IPS DF 4.7 (cell line): ENCODE measurements around the gene PLB1.

ENCODE experiments used
- DNase-seq: peaks from one replicate; pipeline ENCODE4 v3.0.0-alpha.2; 2013; ENCODE audit warnings: low spot score; ENCODE audit errors: extremely low read depth

PLB1 gene

DNA sequence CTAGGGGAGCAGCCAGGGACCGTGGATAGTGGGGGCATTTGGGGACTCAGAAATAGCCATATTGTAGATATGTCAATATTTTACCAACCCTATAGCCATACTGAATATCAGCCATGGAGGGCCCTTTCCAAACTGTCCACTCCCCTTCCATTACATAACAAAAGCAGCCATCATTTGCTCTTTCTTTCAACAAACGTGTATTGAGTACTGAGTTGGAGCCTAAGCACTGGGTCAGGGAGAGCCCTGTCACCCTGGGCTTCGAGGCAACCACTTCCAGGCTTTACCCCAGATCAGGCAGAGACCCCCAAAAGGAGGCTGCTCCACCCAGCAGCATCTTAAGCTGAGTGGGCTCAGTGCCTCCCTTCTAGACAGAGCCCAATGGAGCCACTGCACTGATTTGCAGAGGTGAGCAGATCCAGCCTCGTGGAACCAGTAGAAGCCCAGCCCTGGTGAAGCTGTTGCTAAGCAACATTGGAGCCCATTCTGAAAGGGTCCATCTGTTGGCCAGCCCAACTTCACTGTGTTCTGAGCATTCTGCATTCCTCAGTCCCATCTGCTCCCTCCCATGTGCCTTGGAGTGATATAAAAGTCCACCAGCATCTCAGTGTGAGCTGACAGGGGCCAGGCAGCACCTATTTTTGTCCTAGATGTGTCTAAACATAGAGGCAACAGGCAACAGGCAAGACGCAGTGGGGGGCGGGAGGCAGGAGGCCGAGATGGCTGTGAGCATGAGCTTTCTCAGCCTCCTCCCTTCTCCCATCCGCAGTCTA lies 112.1 kb downstream of the PLB1 start:
- DNase-seq: no peak

DNA sequence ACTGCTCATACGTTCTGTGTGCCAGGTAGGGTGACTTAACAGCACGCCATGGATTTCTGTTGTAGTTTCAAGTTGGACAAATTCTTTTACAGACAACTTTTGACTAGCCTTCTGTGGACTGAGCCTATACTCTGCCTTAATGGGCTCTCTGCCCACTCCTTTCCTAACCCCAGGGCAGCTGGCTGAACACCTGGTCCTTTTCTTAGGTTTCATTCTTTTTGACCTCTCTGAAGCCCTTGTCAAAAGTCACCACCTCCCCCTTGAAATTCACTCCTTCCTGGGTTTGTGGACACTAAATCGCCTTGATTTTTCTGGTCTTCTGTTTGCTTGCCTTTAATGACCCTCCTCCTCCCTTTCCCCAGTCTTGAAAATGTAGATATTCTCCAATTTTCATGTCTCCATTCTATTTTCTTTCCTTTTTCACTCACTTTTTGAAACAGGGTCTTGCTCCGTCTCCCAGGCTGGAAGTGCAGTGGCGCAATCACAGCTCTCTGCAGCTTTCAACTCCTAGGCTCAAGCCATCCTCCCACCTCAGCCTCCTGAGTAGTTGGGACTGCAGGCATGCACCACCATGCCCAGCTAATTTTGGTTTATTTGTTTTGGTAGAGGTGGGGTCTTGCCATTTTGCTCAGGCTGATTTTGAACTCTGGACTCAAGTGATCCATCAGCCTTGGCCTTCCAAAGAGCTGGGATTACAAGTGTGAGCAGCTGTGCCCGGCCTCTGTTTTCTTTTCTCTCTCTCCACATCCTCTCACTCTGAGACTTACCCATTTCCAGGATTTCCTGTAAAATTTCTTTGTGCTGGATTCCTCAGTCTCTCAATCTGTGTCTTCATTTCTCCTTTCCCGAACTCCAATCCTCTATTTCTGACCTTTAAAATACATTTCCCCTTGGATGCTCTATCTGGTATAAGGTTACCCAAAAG lies 112.9 kb downstream of the PLB1 start:
- no peak for DNase-seq

DNA sequence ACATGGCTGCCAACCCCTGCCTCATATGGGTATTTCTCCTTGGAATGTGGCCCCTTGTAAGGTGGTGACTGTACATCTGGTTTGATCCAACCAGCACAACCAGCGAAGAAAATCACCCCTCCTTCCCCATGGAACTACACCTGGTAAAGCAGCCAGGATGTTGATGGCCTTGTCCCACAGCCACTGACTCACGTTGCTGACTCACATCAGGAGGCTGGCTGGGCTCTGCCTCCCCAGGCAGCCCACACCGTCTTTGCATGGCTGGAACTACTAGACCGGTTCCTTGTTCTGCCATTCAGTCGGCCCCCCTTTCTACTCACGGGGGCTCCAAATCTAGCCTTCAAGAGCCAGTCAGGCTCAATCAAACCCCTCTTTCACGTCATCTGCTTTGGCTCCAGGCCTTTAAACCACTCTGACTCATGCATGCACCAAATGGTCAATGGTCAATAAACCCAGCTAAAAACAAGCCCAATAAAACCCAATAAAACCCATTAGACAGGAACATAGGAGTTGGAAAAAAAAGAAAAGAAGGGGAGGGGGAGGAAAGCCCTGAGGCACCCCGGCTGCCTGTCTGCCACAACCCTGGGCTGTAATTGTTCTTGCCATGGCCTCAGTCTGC lies 114.8 kb downstream of the PLB1 start:
- no peak for DNase-seq

DNA sequence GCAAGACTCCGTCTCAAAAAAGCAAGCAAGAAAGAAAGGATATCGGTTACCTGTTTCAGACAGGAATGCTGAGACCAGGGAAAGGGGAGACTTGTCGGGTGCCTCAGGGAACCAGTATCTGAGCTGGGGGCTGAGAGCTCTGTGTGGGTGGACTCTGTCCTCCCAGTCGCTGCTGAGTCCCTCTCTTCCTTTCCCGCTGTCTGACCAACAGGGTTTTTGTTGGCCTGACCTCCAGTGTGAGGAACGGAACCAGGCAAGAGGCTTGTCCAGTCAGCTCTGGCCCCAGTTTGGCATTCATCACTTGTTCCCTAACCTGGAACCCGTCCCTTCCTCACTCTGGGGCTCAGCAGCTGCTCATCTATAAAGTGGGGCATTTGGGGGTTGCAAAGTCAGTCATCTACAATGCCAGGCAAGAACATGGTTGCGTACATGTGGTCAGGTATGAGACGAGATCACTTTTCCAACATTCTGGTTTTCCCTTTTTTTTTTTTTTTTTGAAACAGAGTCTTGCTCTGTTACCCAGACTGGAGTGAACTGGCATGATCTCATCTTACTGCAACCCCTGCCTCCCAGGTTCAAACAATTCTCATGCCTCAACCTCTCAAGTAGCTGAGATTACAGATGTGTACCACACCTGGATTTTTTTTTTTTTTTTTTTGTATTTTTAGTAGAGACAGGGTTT lies 116.4 kb downstream of the PLB1 start:
- DNase-seq: no peak

DNA sequence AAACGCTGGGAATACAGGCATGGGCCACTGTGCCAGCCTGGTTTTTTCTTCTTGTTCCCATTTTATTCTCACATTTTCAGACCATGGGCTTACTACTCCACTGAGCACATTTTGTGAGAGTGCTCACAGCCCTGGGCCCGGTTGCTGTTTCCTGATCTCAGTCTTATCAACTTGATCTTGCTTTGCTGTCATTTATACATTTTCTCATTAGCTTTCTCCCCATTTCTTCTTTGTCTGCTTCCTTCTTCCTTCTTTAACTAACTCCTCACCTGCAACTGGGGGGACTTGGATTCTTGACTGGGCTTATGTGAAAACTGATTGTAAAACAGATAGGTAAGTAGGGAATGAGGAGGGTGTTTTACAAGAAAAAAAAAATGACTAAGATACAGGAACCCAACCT lies 117.3 kb downstream of the PLB1 start:
- no peak for DNase-seq

DNA sequence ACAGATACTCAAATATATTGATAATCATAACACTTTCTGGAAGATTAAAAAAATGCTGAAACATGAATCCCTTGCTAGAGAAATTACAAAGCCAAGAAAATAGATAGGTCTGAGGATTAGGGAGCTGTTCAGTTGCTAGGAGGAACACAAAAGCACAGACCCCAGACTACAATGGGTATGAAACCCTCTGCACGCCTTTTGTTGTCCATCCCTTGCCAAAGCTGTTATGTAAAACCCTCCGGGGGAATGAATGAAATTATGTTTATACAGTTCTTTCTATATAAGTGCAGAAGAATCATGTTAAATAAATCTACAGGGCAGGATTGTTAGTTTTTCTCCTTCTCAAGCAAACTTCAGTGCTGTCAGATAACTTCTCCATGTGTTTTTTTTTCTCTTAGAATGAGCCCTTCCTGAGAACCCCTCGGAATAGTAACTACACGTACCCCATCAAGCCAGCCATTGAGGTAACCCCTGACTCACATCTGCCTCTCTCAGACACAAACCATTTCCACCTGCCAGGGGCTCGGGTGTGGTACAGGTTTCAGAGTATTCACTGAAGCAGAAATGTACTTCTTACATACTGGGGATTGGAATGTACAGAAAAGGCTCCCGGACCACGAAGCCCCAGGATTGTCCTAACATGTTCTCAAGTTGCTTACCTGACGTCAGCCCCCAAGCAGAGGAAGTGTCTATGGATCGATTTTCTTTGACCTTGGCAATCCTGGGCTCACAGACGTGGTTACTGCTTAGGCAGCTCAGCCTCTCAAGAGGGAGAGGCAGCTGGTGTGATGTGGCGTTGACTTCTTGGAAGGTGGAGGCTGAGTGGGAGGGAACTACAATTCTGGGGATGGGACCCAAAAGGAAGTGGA lies 118.0 kb downstream of the PLB1 start:
- no peak for DNase-seq

DNA sequence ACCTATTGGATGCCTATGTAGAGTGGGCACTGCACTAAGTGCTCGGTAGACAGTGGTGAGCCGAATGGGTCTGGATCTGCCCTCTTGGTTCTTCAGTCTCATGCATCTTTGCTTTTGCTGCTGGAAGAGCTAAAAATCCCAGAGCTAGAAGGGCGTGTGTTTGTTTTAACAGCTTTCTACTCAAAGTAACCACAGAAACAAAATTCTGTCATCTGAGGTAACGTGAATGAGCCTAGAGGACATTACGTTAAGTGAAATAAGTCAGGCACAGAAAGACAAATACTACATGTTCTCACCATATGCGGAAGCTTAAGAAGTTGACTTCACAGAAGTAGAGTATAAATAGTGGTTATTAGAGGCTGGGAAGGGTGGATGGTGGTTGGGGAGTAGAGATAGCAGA lies 119.8 kb downstream of the PLB1 start:
- no peak for DNase-seq

DNA sequence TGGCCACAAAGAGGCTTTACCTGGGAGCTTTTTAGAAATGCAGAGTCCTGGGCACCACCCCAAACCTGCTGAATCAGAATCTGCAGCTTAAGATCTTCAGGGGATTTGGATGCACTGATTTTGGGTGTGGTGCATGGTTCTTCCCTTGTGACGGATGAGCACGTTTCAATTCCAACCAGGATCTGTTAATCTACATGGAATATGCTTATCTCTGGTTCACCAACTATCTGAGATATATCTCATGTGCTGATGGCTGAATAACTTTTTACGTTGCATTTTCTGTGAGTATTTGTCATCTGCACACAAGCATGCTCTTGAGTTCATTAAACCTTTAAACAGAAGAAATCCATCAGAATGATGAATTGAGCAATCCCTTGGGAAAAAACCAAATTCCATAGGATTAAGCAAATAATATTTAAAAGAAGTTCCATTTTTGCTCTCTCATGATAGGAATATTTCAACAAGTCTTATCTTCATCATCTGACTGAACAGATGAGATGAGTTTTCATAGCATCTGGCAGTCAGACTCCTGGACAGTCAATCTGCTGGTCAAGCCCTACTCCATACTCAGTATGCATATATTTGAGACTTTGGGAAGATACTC lies 120.6 kb downstream of the PLB1 start:
- no peak for DNase-seq

DNA sequence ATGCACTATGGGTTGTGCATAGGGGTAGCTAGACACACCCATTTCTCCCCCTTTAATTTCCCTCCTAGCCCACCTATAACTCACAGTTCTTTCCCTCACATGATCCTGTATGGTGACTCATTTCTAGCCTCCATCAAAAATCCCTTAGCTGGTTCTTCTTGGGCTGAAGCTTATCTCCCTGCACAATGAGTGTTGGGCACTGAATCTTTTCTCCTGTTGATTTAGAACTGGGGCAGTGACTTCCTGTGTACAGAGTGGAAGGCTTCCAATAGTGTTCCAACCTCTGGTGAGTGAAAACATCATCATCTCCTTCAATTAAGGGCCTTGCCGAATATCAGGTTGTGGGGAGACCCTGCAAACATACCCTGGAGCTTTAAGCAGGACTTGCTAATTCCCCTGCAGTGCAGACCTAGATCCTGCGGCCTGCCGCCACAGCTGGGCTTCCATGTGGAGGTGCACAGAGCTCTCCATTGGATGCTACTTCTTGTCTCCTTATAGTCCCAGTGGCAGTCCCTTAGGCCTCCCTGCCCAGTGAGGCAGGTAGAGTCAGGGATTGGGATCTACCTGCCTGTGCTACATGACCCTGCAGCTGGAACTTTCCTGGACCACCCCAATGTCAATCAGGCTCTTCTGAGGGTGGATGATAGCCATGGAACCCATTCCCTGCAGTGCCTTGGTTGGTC lies 121.8 kb downstream of the PLB1 start:
- no peak for DNase-seq

DNA sequence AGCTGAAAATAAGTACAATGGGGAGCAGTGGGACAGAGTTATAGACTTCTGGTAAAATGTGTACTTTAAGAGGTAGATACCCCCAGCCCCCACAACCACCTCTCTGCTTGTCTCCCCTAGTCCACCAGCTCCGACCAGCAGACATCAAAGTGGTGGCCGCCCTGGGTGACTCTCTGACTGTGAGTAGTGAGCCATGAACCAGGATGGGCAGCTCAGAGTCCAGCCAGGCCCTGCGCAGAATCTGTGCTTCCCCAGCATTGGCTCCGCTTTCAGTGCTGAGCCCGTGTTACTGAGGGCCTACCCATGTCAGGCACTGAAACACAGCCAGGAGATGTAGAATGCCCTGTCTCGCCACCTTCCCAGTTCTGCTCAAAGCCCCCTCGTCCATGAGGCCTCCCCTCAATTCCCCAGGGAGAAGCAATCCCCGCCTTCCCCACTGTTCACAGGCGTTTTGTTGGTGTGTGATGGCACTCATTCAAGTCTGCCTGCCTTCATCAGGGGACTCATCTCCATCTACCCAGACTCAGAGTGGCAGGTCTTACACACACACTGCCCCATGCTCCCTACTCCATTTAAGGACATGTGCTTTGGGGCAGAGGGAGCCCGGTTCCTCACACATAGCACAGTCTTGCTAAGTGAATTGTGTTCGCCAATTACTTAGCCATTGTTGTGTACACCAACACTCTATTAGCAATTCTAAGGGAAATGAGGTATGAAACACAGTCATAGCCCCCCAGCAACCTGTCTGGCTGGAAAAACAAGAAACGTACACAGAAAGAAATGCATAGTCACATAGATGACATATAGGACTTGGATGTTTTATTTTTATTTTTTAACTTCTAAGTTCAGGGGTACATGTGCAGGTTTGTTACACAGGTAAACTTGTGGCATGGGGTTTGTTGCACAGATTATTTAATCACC lies 122.6 kb downstream of the PLB1 start:
- DNase-seq: no peak

DNA sequence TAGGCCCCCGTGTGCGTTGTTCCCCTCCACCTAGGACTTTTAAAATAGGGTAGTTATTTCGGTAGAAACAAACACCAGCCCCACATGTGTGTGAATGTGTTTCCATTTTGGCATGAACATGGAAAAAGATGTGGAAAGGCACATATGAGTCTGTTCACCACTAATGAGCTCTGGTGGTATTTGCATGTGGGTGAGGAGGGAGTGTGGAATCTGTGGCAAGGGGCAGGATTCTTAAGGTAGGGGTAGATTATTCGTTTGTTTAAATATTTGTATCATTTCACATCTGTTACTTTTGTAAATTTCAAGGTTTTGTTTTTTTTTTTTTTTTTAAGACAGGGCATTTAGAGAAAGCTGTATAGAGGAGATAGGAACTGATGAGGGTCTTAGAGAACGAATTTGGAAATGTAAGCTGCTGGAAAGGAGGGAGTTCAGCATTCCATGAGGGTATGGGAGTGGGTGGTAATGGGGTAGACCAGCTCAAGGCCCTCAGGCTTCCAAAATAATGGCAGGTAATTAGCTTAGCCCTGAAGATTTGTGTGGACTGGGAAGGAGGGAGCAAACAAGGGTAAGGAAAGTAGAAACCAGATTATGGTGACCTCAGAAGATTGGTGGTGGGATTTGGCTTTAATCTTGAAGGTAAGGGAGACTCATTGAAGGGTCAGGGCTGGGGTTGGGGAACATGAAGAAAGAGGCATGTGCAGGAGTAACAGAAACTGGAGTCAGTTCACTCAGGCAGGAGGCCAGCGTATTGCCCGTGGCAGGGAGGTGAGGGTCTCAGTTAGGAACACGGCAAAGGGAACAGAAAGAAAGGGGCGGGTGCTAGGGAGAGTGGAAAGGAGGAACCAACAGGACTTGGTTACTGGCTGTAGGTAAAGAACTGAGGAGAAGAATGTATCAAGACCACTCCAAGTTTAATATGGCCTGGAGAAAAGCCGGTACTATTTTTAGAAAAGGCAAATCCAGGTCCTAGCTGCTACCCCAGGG lies 123.6 kb downstream of the PLB1 start:
- no peak for DNase-seq

DNA sequence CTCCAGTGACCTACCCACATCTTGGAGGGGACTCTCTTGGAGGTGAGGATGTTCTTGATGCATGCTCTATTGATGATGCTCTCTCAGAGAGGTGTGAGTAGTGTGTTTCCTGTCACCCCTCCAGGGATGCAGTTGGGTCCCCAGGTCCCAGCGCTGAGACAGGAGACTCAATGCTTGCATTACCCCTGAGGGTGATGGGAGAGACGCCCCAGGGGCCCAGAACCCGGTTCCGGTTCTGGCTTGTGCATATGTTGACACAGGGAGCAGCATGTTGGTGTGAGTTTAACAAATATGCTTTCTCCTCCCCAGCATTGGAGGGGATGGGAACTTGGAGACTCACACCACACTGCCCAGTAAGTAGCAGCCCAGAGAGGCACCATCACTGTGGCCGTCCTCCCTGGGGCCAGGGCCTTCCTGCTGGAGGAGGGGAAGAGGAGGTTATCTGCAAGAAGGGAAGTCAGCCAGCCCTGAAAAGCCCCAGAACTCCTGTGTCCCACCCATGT lies 124.5 kb downstream of the PLB1 start:
- no peak for DNase-seq

DNA sequence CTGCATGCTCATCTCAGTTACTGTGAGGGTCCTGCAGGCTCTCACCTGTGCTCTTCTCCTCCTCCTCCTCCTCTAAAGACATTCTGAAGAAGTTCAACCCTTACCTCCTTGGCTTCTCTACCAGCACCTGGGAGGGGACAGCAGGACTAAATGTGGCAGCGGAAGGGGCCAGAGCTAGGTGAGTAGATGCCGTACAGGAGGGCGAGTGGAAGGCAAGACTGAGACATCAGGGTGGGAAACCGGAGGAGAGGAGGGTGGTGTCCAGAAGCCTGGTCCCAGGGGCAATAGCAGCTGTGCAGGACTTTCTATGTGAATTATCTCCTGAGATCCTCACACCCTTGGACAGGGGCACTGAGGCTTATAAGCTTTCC lies 124.9 kb downstream of the PLB1 start:
- no peak for DNase-seq

DNA sequence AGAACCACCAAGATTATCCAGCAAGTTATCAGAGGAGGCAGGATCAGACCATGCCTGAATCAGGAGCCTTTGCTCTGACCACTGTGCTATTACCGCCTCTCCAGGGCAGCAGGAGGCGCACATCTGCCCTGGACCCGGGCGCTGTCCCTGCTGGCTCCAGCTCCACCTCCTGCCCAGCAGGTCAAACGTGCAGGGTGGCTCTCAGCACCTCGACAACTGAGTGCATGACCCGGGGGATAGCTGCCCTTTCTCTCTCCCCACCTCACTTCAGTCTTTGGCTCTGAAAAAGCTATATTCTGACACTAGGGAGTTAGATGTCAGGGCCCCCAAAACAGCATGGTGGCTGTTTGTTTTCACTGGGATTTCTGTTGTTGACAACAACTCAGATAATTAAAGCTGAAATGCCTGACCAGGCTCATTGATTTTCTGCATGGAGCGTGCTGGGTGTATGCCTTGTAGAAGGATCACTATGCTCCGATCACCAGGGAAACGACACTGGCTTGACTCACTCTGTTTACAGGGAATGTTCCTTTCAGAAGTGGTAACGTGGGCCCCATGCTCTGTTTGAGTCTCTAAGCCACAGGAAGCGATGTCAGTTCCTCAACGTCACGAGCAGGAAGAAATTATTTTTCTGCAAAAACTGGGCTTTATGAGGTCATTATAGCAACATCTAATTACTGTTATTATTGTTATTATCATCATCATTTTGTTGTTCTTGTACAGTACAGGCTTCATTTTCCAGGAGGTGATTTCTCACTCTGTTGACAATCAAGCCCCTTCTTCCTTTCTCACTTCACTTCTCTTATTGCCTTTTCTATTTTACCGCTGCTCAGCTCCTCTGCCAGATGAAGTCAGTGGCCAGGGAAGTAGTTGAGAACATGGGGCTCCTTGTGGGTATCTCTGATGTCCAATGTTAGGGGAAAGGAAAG lies 125.6 kb downstream of the PLB1 start:
- DNase-seq: no peak

DNA sequence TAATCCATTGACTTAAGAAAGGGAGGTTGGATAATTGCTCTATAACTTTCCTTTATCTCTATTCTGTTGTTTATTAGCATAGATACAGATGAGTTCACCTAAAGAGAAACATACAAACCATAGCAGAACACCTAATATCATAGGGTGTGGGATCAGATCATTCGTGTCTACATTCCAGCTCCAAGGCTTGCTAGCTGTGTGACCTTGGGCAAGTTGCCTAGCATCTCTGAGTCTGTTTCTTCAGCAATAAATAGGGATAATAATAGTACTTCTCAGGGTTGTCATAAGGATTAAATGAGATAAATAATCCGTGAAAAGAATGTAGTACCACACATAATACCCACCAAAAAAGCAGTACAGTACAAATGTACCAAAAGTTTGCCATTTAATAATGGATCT lies 126.2 kb downstream of the PLB1 start:
- DNase-seq: no peak
